OCI-LY3 (cell line): ENCODE measurements around the gene CERS6.

ENCODE experiments used
- EZH2phosphoT487 ChIP-seq: fragments of 200-600 bp; shearing (Covaris generic); IDR thresholded peaks from 2 replicates; pipeline ENCODE4 v1.6.1; 2018; ENCODE audit warnings: antibody characterized with exemption, mixed run types, low read depth
- TF ChIP-seq, protein P1 (sequence below): fragments of 200-600, 300-600 bp; sonication (generic); IDR thresholded peaks from 2 replicates; pipeline ENCODE4 v1.5.1; 2014; ENCODE audit warnings: antibody characterized with exemption, low read length, low read depth

DNA sequence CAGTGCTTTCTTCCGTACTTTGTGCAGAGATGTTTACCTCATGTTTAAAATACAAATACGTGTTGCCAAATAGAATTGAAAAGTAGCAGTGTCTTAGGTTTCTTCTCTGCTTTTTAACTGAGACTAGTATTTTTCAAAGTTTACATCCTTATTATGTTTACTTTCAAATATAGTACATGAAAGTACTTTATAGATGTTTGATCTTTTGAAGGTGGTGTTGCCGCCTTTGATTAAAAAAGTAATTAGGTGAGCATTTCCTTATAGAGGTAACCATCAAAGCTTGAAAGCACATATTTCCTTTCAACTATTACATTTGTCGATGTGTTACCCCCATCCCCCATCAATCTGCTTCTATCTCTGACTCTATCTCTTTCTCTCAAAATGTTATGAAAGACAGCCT, 87.0 kb downstream of the CERS6 start:
- no peak for TF ChIP-seq EZH2phosphoT487
- TF ChIP-seq, protein P1, sequence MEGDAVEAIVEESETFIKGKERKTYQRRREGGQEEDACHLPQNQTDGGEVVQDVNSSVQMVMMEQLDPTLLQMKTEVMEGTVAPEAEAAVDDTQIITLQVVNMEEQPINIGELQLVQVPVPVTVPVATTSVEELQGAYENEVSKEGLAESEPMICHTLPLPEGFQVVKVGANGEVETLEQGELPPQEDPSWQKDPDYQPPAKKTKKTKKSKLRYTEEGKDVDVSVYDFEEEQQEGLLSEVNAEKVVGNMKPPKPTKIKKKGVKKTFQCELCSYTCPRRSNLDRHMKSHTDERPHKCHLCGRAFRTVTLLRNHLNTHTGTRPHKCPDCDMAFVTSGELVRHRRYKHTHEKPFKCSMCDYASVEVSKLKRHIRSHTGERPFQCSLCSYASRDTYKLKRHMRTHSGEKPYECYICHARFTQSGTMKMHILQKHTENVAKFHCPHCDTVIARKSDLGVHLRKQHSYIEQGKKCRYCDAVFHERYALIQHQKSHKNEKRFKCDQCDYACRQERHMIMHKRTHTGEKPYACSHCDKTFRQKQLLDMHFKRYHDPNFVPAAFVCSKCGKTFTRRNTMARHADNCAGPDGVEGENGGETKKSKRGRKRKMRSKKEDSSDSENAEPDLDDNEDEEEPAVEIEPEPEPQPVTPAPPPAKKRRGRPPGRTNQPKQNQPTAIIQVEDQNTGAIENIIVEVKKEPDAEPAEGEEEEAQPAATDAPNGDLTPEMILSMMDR = no peak
